GM06990 (cell line): ENCODE results near the gene C10orf105.

ENCODE experiments used
- DNase-seq: peaks from one replicate; pipeline ENCODE4 v3.0.0-alpha.2; 2011; ENCODE audit not compliant: insufficient read length; ENCODE audit errors: extremely low read depth
- H3K27me3 ChIP-seq: replicated peaks from 2 replicates; pipeline ENCODE4 v1.6.0; 2011; ENCODE audit warnings: low read length; ENCODE audit not compliant: control insufficient read depth, insufficient read depth
- H3K36me3 ChIP-seq: 2 replicates; pipeline ENCODE4 v1.5.1; 2011; ENCODE audit warnings: low read length; ENCODE audit not compliant: control insufficient read depth, insufficient read depth
- H3K4me3 ChIP-seq: replicated peaks from 2 replicates; pipeline ENCODE4 v1.5.1; 2011; ENCODE audit warnings: low read depth, mild to moderate bottlenecking, control low read depth, low read length
- TF ChIP-seq, protein P1 (sequence below): IDR thresholded peaks from 2 replicates; pipeline ENCODE4 v1.5.1; 2011; ENCODE audit warnings: low read length, control low read depth, mild to moderate bottlenecking, inconsistent platforms; ENCODE audit not compliant: insufficient read depth, poor library complexity, severe bottlenecking

The C10orf105 gene

GRCh38 chr10:71718165-71718698 is 1.3 kb downstream of the C10orf105 start:
- H3K4me3 ChIP-seq, result no peak overlapping the region
- H3K27me3 ChIP-seq, result no peaks in the 10 kb centered on the region
- DNase-seq, result no peak
- H3K36me3 ChIP-seq, result no peaks in the 10 kb centered on the region
- TF ChIP-seq, protein P1, sequence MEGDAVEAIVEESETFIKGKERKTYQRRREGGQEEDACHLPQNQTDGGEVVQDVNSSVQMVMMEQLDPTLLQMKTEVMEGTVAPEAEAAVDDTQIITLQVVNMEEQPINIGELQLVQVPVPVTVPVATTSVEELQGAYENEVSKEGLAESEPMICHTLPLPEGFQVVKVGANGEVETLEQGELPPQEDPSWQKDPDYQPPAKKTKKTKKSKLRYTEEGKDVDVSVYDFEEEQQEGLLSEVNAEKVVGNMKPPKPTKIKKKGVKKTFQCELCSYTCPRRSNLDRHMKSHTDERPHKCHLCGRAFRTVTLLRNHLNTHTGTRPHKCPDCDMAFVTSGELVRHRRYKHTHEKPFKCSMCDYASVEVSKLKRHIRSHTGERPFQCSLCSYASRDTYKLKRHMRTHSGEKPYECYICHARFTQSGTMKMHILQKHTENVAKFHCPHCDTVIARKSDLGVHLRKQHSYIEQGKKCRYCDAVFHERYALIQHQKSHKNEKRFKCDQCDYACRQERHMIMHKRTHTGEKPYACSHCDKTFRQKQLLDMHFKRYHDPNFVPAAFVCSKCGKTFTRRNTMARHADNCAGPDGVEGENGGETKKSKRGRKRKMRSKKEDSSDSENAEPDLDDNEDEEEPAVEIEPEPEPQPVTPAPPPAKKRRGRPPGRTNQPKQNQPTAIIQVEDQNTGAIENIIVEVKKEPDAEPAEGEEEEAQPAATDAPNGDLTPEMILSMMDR, result no peak

GRCh38 chr10:71717551-71717951 is 2.0 kb downstream of the C10orf105 start:
- Histone ChIP-seq H3K36me3 (no peaks in the 10 kb centered on the region), H3K4me3 (no peak overlapping the region), H3K27me3 (no peaks in the 10 kb centered on the region)
- TF ChIP-seq, protein P1, result no peak
- DNase-seq, result no peak

DNA sequence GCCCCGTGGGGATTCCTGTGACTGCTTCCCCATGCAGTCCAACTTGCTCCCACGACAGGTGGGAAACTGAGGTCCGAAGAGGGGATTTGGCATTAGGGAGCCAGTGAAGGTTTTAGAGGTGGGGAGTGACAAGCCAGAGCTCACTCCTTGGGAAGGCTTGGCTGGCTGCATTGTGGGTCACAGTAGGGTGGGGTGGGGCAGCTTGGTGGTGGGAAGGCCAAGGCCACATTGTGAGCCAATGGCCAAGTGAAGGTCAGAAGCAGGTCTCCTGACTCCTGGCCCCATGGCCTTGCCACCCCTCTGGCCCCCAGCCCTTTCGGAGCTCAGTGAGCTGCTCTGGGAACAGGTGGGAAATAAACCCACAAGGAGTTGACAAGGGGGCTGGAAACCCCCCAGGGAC is 2.5 kb downstream of the C10orf105 start:
- TF ChIP-seq, protein P1, result no peak
- H3K36me3 ChIP-seq, result no peaks in the 10 kb centered on the region
- no peak overlapping the region for H3K4me3 ChIP-seq
- no peaks in the 10 kb centered on the region for H3K27me3 ChIP-seq
- no peak for DNase-seq

DNA sequence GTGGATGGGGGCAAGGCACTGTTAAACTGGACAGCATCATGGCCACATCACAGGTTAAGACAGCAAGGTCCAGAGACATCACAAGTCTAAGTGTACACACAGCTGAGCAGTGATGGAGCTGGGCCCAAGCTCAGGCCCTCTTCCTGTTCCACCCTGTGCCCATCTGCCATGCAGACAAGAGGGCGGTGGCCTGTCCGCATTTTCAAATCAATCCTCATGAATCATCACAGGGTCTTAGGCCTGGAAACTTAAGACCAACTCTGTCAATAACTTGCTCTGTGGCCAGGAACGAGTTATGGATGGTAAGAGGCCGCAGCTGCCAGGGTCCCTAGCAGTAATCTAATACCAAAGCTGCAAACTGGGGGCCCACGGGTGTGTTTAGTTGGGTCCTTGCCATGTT is 3.2 kb downstream of the C10orf105 start:
- no peaks in the 10 kb centered on the region for H3K36me3 ChIP-seq
- TF ChIP-seq, protein P1, result no peak
- no peak overlapping the region for H3K4me3 ChIP-seq
- H3K27me3 ChIP-seq, result no peaks in the 10 kb centered on the region
- DNase-seq, result no peak

GRCh38 chr10:71715860-71716259 is 3.7 kb downstream of the C10orf105 start:
- TF ChIP-seq, protein P1, result no peak
- Histone ChIP-seq H3K36me3 (no peaks in the 10 kb centered on the region), H3K27me3 (no peaks in the 10 kb centered on the region), H3K4me3 (no peak overlapping the region)
- no peak for DNase-seq

DNA sequence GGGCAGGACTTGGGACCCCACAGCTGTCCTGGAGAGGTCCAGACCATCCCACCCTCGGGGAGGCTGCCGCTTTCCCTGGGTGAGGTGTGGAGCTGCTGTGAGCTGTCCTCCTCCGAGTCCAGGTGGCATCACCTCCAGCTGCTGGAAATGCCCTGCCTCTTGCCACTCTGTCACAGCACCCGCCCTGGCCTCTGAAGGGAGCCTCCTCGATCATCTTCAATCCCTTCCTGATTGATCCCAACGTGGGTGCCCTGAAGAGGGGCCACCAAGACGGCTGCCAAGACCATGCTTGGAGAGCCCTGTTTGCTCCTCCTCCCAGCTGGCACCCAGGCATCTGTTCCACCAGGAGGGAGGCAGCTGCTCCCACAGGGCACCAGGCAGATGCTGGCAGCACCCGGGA is 4.6 kb downstream of the C10orf105 start:
- Histone ChIP-seq H3K27me3 (no peaks in the 10 kb centered on the region), H3K36me3 (no peaks in the 10 kb centered on the region), H3K4me3 (no peak overlapping the region)
- TF ChIP-seq, protein P1, result no peak
- DNase-seq, result no peak
